ENCODE results near the gene WWOX.

Gene WWOX

GRCh38 chr16:78487471-78487870 is 388.0 kb downstream of the WWOX start:
- no peak for TF ChIP-seq ZNF274 (IDR thresholded peaks at IDR 0.05; ENCODE audit: low read depth, low read length)
- H3K4me3 ChIP-seq (ENCODE audit: low read length): no peak overlapping the region

- H3K4me3 ChIP-seq (ENCODE audit: low read length): no peak overlapping the region
- no peak for TF ChIP-seq ZNF274 (IDR thresholded peaks at IDR 0.05; ENCODE audit: low read depth, low read length)
Measured at GRCh38 chr16:78489072-78489471, 389.6 kb downstream of the WWOX start.

- no peak overlapping the region for H3K4me3 ChIP-seq (ENCODE audit: low read length)
- no peak for TF ChIP-seq ZNF274 (IDR thresholded peaks at IDR 0.05; ENCODE audit: low read depth, low read length)
Measured at GRCh38 chr16:78489631-78490030, 390.2 kb downstream of the WWOX start.

GRCh38 chr16:78490431-78490830 is 391.0 kb downstream of the WWOX start:
- no peak for TF ChIP-seq ZNF274 (IDR thresholded peaks at IDR 0.05; ENCODE audit: low read depth, low read length)
- H3K4me3 ChIP-seq (ENCODE audit: low read length): no peak overlapping the region

- H3K4me3 ChIP-seq (ENCODE audit: low read length): no peak overlapping the region
- no peak for TF ChIP-seq ZNF274 (IDR thresholded peaks at IDR 0.05; ENCODE audit: low read depth, low read length)
Measured at GRCh38 chr16:78490847-78491246, 391.4 kb downstream of the WWOX start.

- no peak overlapping the region for H3K4me3 ChIP-seq (ENCODE audit: low read length)
- TF ChIP-seq ZNF274 (IDR thresholded peaks at IDR 0.05; ENCODE audit: low read depth, low read length): no peak
Measured at GRCh38 chr16:78493573-78493972, 394.1 kb downstream of the WWOX start.

- no peak for TF ChIP-seq ZNF274 (IDR thresholded peaks at IDR 0.05; ENCODE audit: low read depth, low read length)
Measured at GRCh38 chr16:78494105-78494504, 394.7 kb downstream of the WWOX start.

GRCh38 chr16:78494674-78495073 is 395.2 kb downstream of the WWOX start:
- H3K4me3 ChIP-seq (ENCODE audit: low read length): no peak overlapping the region
- no peak for TF ChIP-seq ZNF274 (IDR thresholded peaks at IDR 0.05; ENCODE audit: low read depth, low read length)

More at GRCh38 chr16:78494105-78494504, 394.7 kb downstream of the WWOX start:
- H3K4me3 ChIP-seq (ENCODE audit: low read length): no peak overlapping the region

GRCh38 chr16:78496189-78496588 is 396.7 kb downstream of the WWOX start:
- TF ChIP-seq ZNF274 (IDR thresholded peaks at IDR 0.05; ENCODE audit: low read depth, low read length): no peak
- H3K4me3 ChIP-seq (ENCODE audit: low read length): no peak overlapping the region

- TF ChIP-seq ZNF274 (IDR thresholded peaks at IDR 0.05; ENCODE audit: low read depth, low read length): no peak
- H3K4me3 ChIP-seq (ENCODE audit: low read length): no peak overlapping the region
Measured at GRCh38 chr16:78499399-78499798, 399.9 kb downstream of the WWOX start.

GRCh38 chr16:78500659-78501270 is 401.3 kb downstream of the WWOX start:
- no peak overlapping the region for H3K4me3 ChIP-seq (ENCODE audit: low read length)
- TF ChIP-seq ZNF274 (IDR thresholded peaks at IDR 0.05; ENCODE audit: low read depth, low read length): no peak

- no peak for TF ChIP-seq ZNF274 (IDR thresholded peaks at IDR 0.05; ENCODE audit: low read depth, low read length)
- H3K4me3 ChIP-seq (ENCODE audit: low read length): no peak overlapping the region
Measured at GRCh38 chr16:78501744-78502143, 402.3 kb downstream of the WWOX start.

GRCh38 chr16:78502812-78503350 is 403.4 kb downstream of the WWOX start:
- TF ChIP-seq ZNF274 (IDR thresholded peaks at IDR 0.05; ENCODE audit: low read depth, low read length): no peak
- no peak overlapping the region for H3K4me3 ChIP-seq (ENCODE audit: low read length)

- TF ChIP-seq ZNF274 (IDR thresholded peaks at IDR 0.05; ENCODE audit: low read depth, low read length): no peak
- H3K4me3 ChIP-seq (ENCODE audit: low read length): no peak overlapping the region
Measured at GRCh38 chr16:78503602-78504001, 404.1 kb downstream of the WWOX start.

- H3K4me3 ChIP-seq (ENCODE audit: low read length): no peak overlapping the region
- TF ChIP-seq ZNF274 (IDR thresholded peaks at IDR 0.05; ENCODE audit: low read depth, low read length): no peak
Measured at GRCh38 chr16:78504401-78504851, 405.0 kb downstream of the WWOX start.

- TF ChIP-seq ZNF274 (IDR thresholded peaks at IDR 0.05; ENCODE audit: low read depth, low read length): no peak
Measured at GRCh38 chr16:78505036-78505435, 405.6 kb downstream of the WWOX start.

More at GRCh38 chr16:78505036-78505435, 405.6 kb downstream of the WWOX start:
- no peak overlapping the region for H3K4me3 ChIP-seq (ENCODE audit: low read length)

Measured in GM08714 (cell line).